ENCODE data around the gene GAL3ST1.

GAL3ST1 gene

GRCh38 chr22:30531651-30532608, 42.5 kb downstream of the GAL3ST1 start:
- DNase-seq, result no peak
- ATAC-seq, result no peak

GRCh38 chr22:30526656-30527055, 47.8 kb downstream of the GAL3ST1 start:
- DNase-seq (no peak), ATAC-seq (no peak)

GRCh38 chr22:30523646-30524489, 50.6 kb downstream of the GAL3ST1 start:
- DNase-seq (no peak), ATAC-seq (no peak)

- ATAC-seq, result no peak
- no peak for DNase-seq
These were observed 52.9 kb downstream of the GAL3ST1 start for GRCh38 chr22:30521368-30522156.

GRCh38 chr22:30519842-30520425, 54.5 kb downstream of the GAL3ST1 start:
- no peak for ATAC-seq
- no peak for DNase-seq

- no peak for ATAC-seq
- DNase-seq, result no peak
These were observed 57.7 kb downstream of the GAL3ST1 start for GRCh38 chr22:30516731-30517130.

- DNase-seq, result no peak
- ATAC-seq, result no peak
These were observed 58.2 kb downstream of the GAL3ST1 start for GRCh38 chr22:30516273-30516672.

GRCh38 chr22:30514252-30514651, 60.2 kb downstream of the GAL3ST1 start:
- ATAC-seq, result no peak
- DNase-seq, result no peak

GRCh38 chr22:30513462-30513861, 61.0 kb downstream of the GAL3ST1 start:
- ATAC-seq, result no peak
- no peak for DNase-seq

GRCh38 chr22:30511911-30512310, 62.6 kb downstream of the GAL3ST1 start:
- no peak for ATAC-seq

GRCh38 chr22:30511109-30511508, 63.4 kb downstream of the GAL3ST1 start:
- no peak for DNase-seq

More at GRCh38 chr22:30511911-30512310, 62.6 kb downstream of the GAL3ST1 start:
- DNase-seq, result no peak

GRCh38 chr22:30508216-30508615, 66.2 kb downstream of the GAL3ST1 start:
- DNase-seq (no peak), ATAC-seq (no peak)

More at GRCh38 chr22:30511109-30511508, 63.4 kb downstream of the GAL3ST1 start:
- no peak for ATAC-seq

- ATAC-seq (no peak), DNase-seq (no peak)
These were observed 66.8 kb downstream of the GAL3ST1 start for GRCh38 chr22:30507670-30508069.

- DNase-seq (no peak), ATAC-seq (no peak)
These were observed 67.9 kb downstream of the GAL3ST1 start for GRCh38 chr22:30506507-30506968.

All from stimulated activated naive CD8-positive, alpha-beta T cell treated with anti-CD3 and anti-CD28 coated beads, Interleukin-15, Interleukin-2, amounts not matched to agents 100 U/mL and 50 U/mL, for 24 hours (primary cell).